Dermis microvascular lymphatic vessel endothelial cell (primary cell): ENCODE data around the gene AADACL3. TPM values are rescaled to one million over a fixed set of nuclear protein-coding genes. Genes with fewer than 3 reads are reported as not detected.
"Not testable (repeated sequence)": the region's sequence is repeated elsewhere in the genome, so short reads cannot be mapped to it uniquely, and the experiment has no call there.

Source experiments
- DNase-seq, 2 donors: peaks; one replicate each; pipeline versions ENCODE4 v3.0.0 to v3.0.0-alpha.2; 2010; ENCODE audit warnings: low read depth in 2 of 2
- total RNA-seq: library from RNA; depleted of rRNA; stranded (reverse); fragments of >200 nt; gene quantifications from 2 replicates; pipeline ENCODE4 v1.2.1, GENCODE V29; 2014

The AADACL3 gene
- total RNA-seq, result not detected in 2 replicates

DNA sequence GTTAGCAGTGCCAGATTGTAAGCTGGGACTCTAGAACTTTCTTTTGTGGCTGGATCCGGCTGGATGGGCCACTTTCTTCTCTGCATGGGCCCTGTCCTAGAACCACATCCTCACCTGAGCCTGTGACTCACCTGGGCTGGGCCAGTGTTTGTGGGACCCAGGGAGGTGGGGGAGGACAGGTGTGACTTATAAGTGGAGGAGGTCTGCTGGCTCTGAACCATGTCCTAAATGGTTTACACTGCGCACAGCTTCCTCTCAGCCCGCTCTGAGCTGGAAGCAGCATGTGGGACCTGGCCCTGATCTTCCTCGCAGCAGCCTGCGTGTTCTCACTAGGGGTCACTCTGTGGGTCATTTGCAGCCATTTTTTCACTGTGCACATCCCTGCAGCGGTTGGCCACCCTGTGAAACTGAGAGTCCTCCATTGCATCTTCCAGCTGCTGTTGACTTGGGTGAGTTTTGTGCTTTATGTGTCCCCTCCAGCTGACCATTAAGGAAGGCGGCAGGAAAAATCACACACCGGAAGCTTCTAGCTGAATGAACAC is at the start of gene AADACL3:
Gene AADACL3, plus strand, starts transcription at position 215 of the 542 bp plus-strand sequence. Its CDS starts 67 bp downstream, at position 282.
- DNase-seq, result no peak

DNA sequence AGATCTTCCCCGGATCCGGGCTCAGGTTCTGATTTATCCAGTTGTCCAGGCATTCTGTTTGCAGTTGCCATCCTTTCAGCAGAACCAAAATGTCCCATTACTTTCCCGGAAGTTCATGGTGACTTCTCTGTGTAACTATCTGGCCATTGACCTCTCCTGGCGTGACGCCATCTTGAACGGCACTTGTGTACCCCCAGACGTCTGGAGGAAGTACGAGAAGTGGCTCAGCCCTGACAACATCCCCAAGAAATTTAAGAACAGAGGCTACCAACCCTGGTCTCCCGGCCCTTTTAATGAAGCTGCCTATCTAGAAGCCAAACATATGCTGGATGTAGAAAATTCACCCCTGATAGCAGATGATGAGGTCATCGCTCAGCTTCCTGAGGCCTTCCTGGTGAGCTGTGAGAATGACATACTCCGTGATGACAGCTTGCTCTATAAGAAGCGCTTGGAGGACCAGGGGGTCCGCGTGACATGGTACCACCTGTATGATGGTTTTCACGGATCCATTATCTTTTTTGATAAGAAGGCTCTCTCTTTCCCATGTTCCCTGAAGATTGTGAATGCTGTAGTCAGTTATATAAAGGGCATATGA is 49.7 kb upstream of the AADACL3 start:
- peak in 1 of 2 donors; percentile 24 for DNase-seq

DNA sequence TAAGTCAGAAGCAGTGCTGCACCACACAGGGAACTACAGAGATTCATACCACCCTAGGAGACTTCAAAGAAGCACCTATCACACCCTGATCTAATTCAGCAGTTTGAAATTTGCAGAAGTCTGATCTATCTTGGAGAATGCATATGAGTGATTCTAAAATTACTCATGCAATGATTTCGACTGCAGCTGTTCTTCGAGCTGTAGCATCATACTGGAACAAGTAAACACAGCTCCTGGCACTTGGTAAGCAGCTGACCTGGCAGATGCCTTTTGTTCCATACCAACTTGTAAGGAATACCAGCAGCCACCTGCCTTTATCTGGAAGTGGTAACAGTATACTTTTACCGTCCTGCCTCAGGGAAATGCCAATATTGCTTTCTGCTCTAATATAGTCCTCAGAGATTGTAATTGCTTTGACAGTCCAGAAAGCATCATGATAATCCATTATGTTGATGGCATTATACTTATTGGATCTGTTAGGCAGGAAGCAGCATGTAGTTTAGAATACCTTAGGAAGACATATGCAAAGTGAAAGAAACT is 46.3 kb upstream of the AADACL3 start:
- no peak for DNase-seq

DNA sequence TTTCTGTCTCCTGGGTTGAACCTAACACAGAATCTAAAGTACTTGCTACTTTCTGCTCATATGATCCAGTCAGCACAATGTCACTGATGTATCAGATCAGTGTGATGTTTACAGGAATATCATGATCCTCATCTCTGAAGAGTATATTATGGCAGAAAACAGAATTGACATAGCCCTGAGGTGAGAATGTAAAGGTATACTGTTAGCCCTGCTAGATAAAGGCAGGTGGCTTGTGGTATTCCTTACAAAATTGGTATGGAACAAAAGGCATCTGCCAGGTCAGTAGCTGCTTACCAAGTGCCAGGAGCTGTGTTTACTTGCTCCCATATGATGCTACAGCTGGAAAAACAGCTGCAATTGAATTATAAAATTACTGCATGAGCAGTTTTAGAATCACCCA is 41.6 kb upstream of the AADACL3 start:
- DNase-seq, result no peak

DNA sequence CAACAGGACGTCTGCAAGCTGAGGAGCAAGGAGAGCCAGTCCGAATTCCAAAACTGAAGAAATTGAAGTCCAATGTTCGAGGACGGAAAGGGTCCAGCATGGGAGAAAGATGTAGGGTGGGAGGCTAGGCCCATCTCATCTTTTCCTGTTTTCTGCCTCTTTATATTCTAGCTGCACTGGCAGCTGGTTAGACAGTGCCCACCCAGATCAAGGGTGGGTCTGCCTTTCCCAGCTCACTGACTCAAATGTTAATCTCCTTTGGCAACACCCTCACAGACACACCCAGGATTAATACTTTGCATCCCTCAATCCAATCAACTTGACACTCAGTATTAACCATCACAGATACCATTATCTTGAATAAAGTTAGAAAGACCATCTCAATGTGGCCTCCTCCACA is 39.8 kb upstream of the AADACL3 start:
- DNase-seq, result not testable (repeated sequence)

DNA sequence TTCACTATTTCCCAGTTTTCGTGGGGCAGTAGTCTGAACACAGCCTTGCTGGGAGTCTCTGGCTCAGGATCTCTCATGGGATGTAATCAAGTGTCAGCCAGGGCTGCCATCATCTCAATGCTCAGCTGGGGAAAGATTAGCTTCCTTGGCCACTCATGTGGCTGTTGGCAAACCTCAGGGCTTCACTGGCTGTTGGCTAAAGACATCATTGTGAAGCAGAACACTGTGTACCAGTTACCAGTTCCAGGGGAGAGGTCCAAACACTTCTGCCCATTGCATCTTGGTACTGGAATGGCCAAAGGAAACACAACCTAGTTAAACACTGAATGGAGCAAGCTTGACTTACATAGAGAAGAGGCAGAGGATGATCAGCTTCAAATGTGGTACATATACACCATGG is 38.3 kb upstream of the AADACL3 start:
- DNase-seq, result no peak

DNA sequence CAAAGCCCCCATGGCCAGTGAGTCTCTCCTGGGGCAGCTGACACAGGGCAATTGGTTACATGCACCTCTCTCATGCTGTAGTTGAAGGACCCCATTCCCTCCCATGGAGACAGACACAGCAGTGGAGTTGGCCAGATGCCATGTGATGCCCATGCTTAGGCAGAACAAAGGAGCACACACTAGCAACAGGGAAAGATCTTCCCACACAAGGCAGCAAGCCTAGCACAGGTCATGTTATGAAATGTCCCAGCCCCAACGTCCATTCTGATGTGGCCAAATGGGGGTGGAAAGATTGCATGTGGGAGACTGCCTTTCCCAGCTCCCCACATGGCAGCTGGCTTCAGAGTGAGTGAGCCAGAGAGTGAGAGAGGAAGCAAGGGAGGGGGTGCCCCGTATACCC is 37.6 kb upstream of the AADACL3 start:
- no peak for DNase-seq

- DNase-seq, result no peak
Measured at GRCh38 chr1:12678820-12679219, 37.1 kb upstream of the AADACL3 start.

DNA sequence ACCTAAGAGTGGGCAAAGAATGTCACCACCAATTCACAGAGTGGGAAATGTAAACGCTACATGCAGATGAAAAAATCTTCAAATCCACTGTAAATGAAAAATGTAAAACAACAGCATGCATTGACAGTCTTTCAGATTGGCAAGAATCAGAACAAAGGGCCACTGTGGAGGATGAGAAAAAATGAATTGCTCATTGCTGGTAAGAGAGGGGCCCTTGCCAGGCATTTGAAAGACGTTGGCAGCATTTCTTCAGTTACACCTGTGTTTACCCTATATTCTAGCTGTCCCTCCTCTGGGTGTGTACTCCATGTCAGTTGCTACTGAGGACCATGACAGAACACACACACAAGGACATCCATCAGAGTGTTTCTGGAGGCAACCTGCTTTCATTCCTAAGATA is 25.8 kb upstream of the AADACL3 start:
- no peak for DNase-seq

DNA sequence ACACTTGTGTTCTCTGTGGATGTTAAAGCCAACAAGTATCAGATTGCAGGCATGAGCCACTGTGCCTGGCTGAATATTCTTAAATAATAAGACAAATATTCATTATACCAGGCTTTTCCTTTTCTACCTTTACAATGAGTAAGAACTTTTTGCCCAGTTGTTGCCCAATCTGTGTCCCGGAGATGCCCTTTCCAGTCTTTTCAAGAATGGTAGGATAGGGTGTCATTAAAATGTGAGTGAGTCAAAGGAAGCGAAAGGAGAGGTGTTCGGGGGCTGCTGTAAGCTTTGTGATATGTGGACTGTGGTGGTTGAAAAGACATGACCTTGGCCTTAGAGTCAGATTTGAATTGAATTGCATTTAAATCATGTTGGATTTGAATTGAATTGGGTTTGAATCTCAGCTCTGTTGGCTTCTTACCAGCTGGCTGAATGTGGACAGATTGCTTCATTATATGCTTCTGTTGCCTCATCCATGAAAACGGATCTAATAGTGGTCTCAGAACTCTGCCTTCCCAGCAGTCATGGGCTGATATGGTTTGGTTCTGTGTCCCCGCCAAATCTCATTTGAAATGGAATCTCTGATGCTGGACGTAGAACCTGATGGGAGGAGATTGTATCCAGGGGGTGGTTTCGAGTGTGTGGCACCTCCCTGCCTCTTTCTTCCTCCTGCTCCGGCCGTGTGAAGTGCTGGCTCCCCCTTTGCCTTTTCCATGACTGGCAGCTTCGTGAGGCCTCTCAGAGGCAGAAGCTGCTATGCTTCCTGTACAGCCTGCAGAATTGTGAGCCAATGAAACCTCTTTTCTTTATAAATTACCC is 22.7 kb upstream of the AADACL3 start:
- DNase-seq, result no peak

DNA sequence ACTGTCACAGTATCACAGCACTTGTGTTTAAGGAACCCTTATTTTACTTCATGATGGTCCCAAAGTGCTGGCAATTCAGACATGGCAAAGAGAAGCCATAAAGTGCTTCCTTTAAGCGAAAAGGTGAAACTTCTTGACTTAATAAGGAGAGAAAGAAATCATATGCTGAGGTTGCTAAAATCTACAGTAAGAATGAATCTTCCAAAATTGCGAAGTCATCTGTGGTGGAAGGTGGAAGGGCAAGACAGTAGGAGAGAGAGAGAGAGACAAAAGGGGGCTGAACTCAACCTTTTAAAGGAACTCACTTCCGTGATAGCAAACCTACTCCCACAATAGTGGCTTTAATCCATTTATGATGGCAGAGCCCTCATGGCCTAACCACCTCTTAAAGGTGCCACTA is 19.3 kb upstream of the AADACL3 start:
- no peak for DNase-seq

- DNase-seq, result no peak
Measured at GRCh38 chr1:12697397-12697796, 18.5 kb upstream of the AADACL3 start.

- no peak for DNase-seq
Measured at GRCh38 chr1:12703821-12704451, 12.0 kb upstream of the AADACL3 start.

DNA sequence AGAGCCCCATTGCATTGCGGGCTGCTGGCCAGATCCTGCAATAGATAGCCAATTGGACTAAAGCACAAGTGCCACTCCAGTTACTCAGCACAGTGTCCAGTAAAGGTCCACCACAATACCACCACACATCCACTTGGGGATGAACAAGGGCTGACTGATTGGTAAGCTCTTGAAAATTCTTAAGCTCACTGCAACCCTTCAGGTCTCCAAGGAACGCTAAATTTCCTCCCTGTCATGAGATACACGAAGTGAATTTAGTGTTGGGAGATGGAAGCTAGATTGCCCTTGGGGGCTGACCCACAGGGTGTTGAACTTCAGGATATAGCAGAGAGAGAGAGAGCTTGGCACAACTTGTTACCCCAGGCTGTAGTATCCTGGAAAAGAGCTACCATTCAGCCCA is 9.8 kb upstream of the AADACL3 start:
- no peak for DNase-seq

DNA sequence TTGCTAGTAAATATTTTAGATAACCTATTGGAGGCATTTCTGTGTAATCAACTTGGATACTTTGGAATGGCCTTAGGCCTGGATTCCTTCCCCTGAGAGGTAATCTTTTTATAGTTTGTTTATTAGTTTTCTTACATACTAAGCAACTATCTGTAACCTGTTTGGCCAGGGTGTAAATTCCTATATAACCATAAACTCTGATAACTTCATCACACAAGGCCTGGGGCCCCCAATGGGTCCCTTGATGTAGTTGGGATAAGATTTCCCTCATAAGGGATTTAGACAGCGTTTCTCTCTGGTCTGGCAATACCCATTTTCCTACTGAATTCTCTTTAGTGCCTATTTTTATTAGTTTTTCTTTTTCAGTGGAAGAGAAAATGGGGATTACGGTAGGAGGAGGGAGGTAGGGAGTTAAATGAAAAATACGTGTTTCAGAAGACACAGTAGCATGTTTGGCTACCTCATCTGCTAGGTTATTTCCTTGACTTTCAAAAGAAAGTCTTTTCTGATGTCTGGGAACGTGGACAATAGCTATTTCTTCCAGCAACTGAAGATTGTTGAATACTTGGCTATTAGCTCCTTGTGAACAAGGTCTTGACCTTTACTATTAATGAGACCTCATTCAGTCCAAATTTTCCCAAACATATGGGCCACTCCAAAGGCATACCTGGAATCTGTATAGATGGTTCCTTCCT is 7.4 kb upstream of the AADACL3 start:
- DNase-seq, result no peak

DNA sequence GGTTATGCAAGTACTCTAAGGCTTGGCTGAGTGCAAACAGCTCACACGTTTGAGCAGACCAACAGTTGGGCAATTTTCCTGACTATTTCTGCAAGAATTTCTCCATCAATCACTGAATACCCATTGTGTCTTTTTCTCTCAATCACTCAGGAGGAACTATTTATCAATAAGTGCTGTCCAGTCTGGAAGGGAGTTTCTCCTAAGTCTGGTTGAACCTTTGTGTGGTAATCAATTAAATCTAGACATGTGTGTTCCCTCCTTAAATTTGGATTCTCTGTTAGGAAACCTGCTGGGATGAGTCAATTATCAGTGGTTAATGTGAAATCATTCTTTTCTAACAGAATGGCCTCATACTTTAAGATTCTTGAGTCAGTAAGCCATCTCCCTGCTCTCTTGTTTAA is 6.8 kb upstream of the AADACL3 start:
- DNase-seq, result no peak

- DNase-seq, result no peak
Measured at GRCh38 chr1:12709696-12710095, 6.2 kb upstream of the AADACL3 start.

DNA sequence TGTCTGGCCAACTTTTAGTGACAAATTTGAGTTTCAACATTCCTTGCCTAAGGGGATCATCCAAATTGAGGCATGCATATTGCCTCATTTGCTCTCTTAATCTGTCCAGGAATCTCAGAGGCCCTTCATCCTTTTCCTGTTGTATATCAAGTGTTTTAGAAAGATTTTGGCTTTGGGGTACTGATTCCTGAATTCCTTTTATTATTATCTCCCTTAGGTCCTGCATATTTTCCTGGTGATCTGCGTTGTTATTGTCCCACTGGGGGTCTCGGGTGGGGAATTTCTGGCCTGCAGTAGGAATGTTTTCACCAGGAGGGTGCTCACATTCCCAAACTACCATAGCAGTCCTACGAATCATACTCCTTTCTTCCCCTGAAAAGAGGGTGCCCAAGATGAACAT is 4.4 kb upstream of the AADACL3 start:
- no peak for DNase-seq

- no peak for DNase-seq
Measured at GRCh38 chr1:12712076-12712475, 3.8 kb upstream of the AADACL3 start.

- DNase-seq, result no peak
Measured at GRCh38 chr1:12712929-12713328, 3.0 kb upstream of the AADACL3 start.

DNA sequence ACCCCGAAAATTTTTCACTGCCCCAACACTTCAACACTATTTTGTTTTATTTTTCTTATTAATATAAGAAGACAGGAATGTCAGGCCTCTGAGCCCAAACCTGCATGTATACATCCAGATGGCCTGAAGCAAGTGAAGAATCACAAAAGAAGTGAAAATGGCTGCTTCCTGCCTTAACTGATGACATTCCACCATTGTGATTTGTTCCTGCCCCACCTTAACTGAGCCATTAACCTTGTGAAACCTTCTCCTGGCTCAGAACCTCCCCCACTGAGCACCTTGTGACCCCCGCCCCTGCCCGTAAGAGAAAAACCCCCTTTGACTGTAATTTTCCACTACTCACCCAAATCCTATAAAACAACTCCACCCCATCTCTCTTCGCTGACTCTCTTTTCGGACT is 2.3 kb upstream of the AADACL3 start:
- not testable (repeated sequence) for DNase-seq
